ENCODE data around the gene RYR2.

RYR2 gene

DNA sequence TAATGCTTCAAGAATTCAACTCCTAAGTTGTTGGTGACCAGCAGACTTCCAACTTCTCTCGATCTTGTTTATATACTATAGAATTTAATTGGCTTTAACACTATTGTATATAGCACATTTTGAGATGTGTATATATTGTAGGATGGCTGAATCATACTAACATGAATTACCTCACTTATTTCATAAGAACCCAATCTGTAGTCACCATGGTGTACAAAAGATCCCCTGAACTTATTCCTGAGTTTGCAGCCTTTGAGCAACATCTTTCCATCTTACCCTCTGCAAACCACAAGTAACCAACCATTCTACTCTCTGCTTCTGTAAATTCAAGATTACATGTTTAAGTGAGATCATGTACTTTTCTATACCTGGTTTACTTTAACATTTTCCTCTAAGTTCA is 836.4 kb downstream of the RYR2 start:
- no peak for DNase-seq

- no peak for DNase-seq
Measured at GRCh38 chr1:237879195-237879594, 837.2 kb downstream of the RYR2 start.
